ENCODE results near the gene GAS2L3. TPM values are rescaled to one million over a fixed set of nuclear protein-coding genes. Genes with fewer than 3 reads are reported as not detected.
"Not testable (repeated sequence)": the region's sequence is repeated elsewhere in the genome, so short reads cannot be mapped to it uniquely, and the experiment has no call there.

Gene GAS2L3
- total RNA-seq, 4 donors from 2014 or later: 0.80 to 15.7 (median 7.6) TPM

GRCh38 chr12:100557357-100557756 is 16.1 kb upstream of the GAS2L3 start:
- in situ Hi-C loops (cut with MboI; ENCODE audit: low pct_ligation_motif_present in 1 of 4, low pct_unique_long_range_greater_than_20kb in 1 of 4, low sequenced_read_pairs in 3 of 4) (loop anchor here (10.0 to 25.0 kb wide), 4 partner anchors 105 to 323 kb away; no protein-coding TSS in a partner anchor), intact Hi-C loops (cut with DNase I; ENCODE audit: low total_unique reads) (loop anchor here (10.0 kb wide), 1 partner anchor 323 kb away; no protein-coding TSS in a partner anchor)
- no peak for TF ChIP-seq POLR2AphosphoS5 (IDR thresholded peaks at IDR 0.05)
- TF ChIP-seq EP300 (IDR thresholded peaks at IDR 0.05; ENCODE audit: low read depth): no peak
- TF ChIP-seq CTCF (IDR thresholded peaks at IDR 0.05): no peak
- no peak for TF ChIP-seq POLR2A (IDR thresholded peaks at IDR 0.05)
- 98 to 100% methylated on average over 2 of the region's 2 CpGs for WGBS, 2 donors (ENCODE audit: low coverage in 1 of 2)
- Histone ChIP-seq H3K36me3 (no peaks in the 10 kb centered on the region), H3K9me3 (no peaks in the 10 kb centered on the region), H3K4me1 (peaks cover 0 to 6% (median 1%) of the 10 kb centered on the region in 4 donors), H3K4me3 (no peak overlapping the region), H3K27me3 (no peaks in the 10 kb centered on the region), H3K27ac (no peak overlapping the region)
- no peak for DNase-seq

- not testable (repeated sequence) for H3K9me3 ChIP-seq, H3K4me1 ChIP-seq, H3K27ac ChIP-seq, H3K36me3 ChIP-seq, H3K4me3 ChIP-seq, DNase-seq, H3K27me3 ChIP-seq
- in situ Hi-C loops (cut with MboI; ENCODE audit: low pct_ligation_motif_present in 1 of 4, low pct_unique_long_range_greater_than_20kb in 1 of 4, low sequenced_read_pairs in 3 of 4) (loop anchor here (10.0 to 25.0 kb wide), 4 partner anchors 103 to 324 kb away; no protein-coding TSS in a partner anchor), intact Hi-C loops (cut with DNase I; ENCODE audit: low total_unique reads) (loop anchor here (10.0 kb wide), 1 partner anchor 324 kb away; no protein-coding TSS in a partner anchor)
- WGBS, 2 donors (ENCODE audit: low coverage in 1 of 2): 95% methylated on average over 20 of the region's 21 CpGs; no CpG with 5 or more reads in 1 of the 2 donors
Observed at GRCh38 chr12:100559261-100559660, 14.2 kb upstream of the GAS2L3 start.

- 50 to 56% methylated on average over 2 of the region's 2 CpGs for WGBS, 2 donors (ENCODE audit: low coverage in 1 of 2)
- no peak overlapping the region for H3K27ac ChIP-seq
- no peaks in the 10 kb centered on the region for H3K27me3 ChIP-seq
- no peak overlapping the region for H3K4me3 ChIP-seq
- H3K4me1 ChIP-seq: peaks cover 0 to 7% (median 0%) of the 10 kb centered on the region in 4 donors
- no peaks in the 10 kb centered on the region for H3K9me3 ChIP-seq
- intact Hi-C loops (cut with DNase I; ENCODE audit: low total_unique reads): no loop called here
- H3K36me3 ChIP-seq: no peaks in the 10 kb centered on the region
- TF ChIP-seq EP300 (IDR thresholded peaks at IDR 0.05; ENCODE audit: low read depth): no peak
- no peak for TF ChIP-seq CTCF (IDR thresholded peaks at IDR 0.05)
- no peak for TF ChIP-seq POLR2A (IDR thresholded peaks at IDR 0.05)
- TF ChIP-seq POLR2AphosphoS5 (IDR thresholded peaks at IDR 0.05): no peak
- in situ Hi-C loops (cut with MboI; ENCODE audit: low pct_ligation_motif_present in 1 of 4, low pct_unique_long_range_greater_than_20kb in 1 of 4, low sequenced_read_pairs in 3 of 4): loop anchor here in 2 of 4 donors (25.0 kb wide), 3 partner anchors 98 to 327 kb away; no protein-coding TSS in a partner anchor
- DNase-seq: no peak
Observed at GRCh38 chr12:100564090-100564489, 9.4 kb upstream of the GAS2L3 start.

GRCh38 chr12:100564905-100565467 is 8.5 kb upstream of the GAS2L3 start:
- in situ Hi-C loops (cut with MboI; ENCODE audit: low pct_ligation_motif_present in 1 of 4, low pct_unique_long_range_greater_than_20kb in 1 of 4, low sequenced_read_pairs in 3 of 4) (loop anchor here in 2 of 4 donors (25.0 kb wide), 3 partner anchors 97 to 328 kb away; no protein-coding TSS in a partner anchor), intact Hi-C loops (cut with DNase I; ENCODE audit: low total_unique reads) (no loop called here)

More at GRCh38 chr12:100564905-100565467, 8.5 kb upstream of the GAS2L3 start:
- DNase-seq: no peak
- no peak for TF ChIP-seq POLR2A (IDR thresholded peaks at IDR 0.05)
- TF ChIP-seq CTCF (IDR thresholded peaks at IDR 0.05): no peak
- no peak for TF ChIP-seq EP300 (IDR thresholded peaks at IDR 0.05; ENCODE audit: low read depth)
- TF ChIP-seq POLR2AphosphoS5 (IDR thresholded peaks at IDR 0.05): no peak
- Histone ChIP-seq H3K9me3 (no peaks in the 10 kb centered on the region), H3K36me3 (no peaks in the 10 kb centered on the region), H3K27me3 (no peaks in the 10 kb centered on the region), H3K4me3 (no peak overlapping the region), H3K4me1 (peaks cover 0 to 7% (median 0%) of the 10 kb centered on the region in 4 donors), H3K27ac (no peak overlapping the region)
- WGBS, 2 donors (ENCODE audit: low coverage in 1 of 2): 91 to 100% methylated on average over 3 to 6 of the region's 6 CpGs

All from transverse colon (tissue), 4 donors.